Measurements from ENCODE around the gene SLC6A4.

Gene SLC6A4

DNA sequence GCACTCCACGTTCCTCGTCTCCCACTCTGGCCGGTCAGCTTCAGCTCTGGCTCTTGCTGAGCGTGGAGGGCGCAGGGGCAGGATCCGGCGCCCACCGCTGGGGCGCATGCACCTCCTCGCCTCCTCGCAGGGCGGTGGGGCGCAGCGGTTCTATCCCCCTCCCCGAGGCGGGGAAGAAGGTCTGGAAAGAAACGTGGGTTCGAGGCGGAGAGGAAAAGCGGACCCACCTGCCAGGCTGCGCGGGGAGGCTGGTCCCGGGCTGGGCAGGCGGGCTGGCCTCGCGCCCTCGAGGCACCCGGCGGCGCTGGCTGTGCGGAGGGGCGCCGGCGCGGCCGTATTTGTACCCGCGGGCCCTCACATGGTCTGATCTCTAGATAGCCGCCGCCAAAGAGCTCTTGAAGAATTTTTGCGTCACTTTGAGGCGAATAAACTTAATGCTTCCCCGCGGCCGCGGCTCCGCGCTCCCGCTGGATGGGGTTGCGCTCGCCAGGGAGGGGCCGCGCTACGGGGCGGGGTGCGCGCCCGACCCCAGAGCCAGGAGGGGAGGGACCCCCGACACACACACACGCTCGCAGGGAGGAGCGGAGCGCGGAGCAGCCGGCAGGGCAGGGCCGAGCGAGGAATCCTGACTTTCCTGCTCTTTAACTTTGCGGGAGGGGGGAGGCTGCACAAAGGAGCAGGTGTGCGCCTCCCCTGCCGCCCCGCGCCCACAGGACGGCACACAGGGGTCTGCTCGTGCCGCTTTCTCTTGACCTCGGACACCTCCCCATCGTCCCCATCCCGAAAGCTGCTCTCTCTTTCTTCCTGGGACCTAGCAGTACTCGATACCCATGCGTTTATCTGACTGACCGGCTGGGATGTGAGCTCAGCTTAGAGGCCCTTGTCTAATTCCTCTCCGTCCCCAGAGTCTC, at the start of gene SLC6A4:
TSS of gene SLC6A4 (minus strand) at position 312 of the 911 bp plus-strand sequence. CDS start 13,739 bp downstream, outside the sequence.
- no peak for DNase-seq

DNA sequence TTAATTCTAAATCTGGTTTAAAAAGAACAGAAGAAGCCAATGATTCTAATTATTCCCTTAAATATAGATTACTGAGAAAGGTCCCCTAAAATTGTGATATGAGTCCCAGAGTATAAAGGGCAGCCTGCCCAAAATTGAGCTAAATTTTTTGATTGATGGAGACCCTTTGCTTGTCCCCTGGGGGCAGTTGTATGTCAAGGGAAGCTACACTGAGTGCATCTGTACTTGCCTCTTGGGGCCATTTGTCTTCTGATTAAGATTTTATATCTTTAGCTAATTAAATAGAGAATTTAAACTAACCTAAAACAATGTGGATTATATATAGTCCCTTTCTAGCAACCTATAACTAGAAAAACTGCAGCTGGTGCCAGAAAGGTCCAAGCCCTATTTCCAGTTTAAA, 43.7 kb upstream of the SLC6A4 start:
- no peak for DNase-seq

DNA sequence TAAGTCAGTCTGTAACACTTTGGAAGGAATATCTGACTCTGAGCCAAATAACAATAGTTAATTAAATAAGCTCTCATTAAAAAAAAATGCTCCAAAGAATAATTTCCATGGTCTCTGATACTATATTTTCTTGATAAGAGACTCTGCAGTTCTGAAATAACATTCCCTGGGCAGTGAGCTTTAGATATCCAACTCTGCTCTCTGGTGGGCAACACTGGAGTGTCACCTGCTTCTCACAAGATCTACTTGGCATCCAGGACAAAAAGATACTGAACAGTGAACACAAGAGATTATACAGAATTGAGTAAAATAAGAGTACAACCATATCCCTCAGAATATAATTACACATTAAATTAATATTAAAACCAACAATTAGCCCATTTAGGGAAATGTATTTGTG, 42.5 kb upstream of the SLC6A4 start:
- DNase-seq: peak; percentile 29

DNA sequence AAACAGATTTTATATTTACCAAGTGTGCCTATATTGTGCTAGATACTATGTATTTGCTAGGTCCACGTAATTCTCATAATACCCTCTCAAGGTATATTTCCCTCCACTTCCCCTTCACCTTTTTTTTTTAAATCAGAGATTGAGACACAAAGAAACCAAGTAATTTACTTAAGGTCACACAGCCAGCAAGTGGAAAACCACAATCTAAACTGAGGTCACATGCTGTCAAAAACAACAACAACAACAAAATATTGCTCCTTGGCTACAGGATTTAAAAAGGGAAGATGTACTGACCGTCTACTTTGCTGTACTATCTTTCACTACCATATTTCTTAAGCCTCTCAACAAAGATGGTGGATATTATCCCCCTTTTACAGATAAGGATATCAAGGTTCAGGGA, 40.4 kb upstream of the SLC6A4 start:
- no peak for DNase-seq

DNA sequence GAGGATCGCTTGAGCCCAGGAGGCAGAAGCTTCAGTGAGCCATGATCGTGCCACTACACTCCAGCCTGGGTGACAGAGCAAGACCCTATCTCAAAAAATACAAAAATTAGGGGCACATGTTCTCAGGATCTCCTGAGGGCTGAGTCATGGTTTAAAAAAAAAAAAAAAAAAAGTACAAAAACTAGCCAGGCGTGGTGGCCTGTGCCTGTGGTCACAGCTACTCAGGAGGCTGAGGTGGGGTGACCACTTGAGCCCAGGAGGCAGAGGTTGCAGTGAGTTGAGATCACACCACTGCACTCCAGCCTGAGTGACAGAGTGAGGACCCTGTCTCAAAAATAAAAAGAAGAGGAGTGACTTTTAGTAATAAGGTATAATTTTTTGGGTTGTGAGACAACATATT, 39.4 kb upstream of the SLC6A4 start:
- no peak for DNase-seq

DNA sequence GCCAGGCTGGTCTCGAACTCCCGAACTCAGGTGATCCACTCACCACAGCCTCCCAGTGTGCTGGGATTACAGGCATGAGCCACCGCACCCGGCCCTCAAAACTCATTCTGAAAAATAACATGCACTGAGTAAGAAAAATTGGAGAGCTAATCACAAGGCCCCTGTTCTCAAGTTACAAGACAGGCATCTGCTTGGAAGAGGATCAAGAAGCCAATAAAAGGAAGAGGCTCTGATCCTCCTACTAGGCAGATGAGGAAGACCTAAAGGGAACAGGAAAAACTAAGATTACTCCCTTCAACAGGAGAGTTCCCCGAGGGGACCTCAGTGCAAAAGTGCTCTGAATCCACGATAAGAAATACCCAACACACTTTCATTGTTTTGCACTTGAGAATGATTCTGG, 37.9 kb upstream of the SLC6A4 start:
- no peak for DNase-seq

DNA sequence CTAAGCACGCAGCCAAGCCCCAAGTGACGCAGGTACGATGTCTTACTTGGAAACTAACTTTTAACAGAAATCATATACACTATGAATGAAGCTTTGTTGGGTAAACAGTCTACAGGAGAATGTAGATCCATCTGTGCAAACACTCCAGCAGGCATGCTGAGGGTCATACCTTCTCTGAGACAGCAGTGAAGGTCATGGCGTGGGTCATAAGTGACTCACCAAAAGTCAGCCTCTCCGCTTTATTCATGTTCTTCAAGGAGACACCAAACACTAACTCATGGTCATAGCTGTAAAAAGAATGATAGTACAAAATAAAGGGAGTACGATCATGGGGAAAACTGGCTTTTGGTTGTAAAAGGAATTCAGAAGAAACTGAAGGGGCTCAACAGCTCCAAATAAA, 35.6 kb upstream of the SLC6A4 start:
- DNase-seq: no peak

DNA sequence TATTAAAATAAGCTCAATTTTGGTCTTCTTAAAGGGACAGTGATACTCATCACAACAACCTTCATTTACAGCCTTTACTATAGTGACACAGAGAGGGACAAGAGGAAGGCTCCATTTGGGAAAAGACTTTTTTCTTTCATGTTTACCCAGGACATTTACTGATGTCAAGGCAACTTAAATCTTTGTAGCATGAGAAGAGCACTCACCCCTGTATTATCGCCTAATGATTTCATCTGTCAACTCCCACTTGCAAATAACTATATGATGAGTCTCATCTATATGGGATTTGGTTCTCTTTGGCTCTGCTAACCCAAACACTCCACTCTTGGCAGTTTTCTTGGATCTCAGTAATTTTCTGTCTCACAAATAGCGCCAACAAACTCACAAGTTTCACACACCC, 32.1 kb upstream of the SLC6A4 start:
- no peak for DNase-seq

DNA sequence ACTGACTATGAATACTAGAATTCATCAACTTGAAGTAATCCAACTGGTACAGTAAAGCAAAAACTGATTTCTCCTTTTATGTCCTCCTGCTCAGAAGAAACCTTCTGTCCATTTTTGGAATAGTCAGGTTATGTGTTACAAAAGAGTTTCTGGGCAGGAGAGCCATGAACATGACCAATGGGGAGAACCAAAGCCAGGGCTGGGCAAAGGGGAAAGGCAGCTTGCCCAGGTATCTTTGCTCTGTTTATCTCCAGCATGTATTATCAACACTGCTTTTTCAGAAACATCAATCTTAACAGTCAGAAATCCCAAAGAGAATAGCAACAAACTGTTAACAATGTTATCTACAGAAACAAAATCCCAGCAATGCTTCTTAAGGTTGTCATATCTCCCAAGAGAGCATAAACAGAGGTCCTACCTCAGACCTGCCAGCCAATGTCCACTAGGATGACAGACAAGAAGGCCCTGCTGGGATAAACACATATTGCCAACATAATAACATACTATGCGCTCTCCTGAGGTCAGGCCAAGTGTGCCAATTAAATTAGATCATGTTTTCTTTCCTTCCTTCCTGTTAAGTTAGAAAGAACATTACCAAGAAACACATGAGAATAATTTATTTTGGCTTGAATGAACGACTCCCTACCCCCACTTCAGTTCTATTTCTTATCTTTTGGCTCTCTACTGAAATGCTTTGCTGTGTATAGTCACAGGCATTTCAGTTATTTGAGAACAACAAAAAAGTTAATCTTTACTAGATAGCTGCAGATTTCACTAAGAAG, 28.2 kb upstream of the SLC6A4 start:
- DNase-seq: peak; percentile 25

DNA sequence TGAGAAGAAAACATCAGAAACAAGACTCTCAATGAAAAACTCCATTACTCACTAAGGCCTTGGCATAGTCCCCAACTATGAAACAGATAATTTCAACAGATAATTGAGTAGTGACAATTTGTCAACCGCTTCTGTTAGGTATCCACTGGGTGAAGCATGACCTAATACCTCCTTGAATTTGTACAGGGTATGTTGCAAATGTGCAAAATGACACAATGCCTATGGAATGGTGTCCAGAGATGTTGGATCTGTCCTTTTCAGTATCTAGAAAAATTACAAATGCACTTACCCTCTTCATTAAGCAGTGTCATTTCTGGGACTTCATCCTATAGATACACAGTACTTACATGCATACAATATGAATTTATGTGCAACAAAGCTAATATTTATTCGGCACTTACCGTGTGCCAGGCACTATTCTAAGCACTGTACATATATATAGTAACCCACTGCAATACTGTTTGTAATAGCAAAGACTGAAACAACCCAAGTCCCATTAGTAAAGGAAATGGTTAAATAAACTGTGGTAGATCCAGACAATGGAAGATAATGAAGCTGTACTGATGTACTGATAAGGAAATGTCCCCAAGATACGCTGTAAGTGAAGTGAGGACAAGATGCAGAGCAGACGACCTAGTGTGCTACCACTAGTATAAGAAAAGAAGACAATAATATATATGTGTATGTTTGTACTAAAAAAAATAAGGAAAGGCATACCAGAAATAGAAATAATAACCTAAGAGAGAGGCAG, 21.4 kb upstream of the SLC6A4 start:
- DNase-seq: no peak

DNA sequence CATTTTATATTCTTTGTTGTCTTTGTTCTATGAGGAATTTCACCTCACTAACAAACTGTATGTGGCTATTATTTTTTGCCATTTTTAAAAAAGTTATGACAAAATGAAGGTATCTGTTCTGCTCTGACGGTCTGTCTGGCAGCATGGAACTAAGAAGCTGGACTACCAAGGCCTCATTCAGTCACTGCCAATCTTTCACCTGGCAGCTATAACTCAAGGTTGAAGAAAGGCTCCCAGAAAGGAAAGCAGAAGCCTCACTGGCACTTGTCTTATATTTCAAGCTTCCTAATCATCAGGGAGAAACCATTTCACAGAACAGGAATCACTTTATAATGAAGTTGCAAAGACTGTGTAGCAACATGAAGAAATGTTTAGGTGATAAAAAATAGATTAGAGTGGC, 18.7 kb upstream of the SLC6A4 start:
- DNase-seq: no peak

DNA sequence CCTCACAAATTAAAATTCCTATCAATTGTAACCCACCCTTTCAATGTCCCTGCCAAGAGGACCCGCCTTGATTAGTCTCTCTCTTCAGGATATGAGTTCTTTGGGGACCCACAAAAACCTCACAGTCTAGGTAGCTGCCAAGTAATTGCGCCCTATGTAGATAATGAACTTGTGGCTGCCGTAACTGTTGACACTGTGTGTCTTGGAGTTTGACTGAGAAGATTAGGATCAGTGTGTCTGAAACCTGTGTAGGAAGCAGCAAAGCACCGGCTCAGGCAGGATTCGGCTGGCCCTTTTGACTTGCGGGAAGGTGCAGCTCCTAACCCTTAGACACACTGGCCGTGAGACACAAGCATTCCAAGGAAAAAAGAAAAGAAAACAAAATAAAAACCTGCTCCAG, 17.8 kb upstream of the SLC6A4 start:
- no peak for DNase-seq

DNA sequence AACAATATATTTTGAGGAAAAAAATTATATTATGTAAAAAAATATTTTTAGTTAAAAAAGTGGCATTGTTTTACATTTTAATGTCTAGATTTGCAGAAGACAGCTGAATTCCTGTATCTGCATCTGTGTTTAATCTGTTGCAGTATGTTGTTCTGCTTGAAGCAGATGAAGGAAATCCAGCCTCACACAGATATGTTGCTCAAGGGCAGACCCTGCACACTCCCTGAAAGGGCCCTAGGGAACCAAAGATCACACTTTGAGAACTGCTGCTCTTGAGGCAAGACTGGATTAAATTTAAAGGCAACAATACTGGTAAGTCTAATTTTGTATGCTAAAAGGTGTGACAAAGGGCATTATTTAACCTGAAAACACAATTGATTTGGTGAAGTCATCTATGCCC, 16.4 kb upstream of the SLC6A4 start:
- DNase-seq: no peak

DNA sequence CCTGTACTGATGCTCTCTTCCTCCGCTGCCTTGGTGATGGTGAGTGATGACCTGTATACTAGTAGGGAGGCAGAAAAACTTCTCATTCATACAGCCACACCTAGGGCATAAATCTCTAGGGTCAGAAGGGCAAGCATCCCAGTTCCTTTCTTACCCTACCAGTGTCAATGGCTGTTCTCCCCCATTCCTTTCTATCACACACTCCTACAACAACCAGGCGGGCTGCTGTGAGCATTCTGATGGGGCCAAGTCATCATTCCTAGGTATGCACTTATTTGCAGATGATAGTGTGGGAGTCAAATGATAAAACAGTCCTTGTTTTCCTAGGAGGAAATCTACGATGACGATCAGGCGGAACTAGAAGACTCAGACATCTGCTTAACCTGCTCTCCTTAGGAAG, 14.0 kb upstream of the SLC6A4 start:
- no peak for DNase-seq

DNA sequence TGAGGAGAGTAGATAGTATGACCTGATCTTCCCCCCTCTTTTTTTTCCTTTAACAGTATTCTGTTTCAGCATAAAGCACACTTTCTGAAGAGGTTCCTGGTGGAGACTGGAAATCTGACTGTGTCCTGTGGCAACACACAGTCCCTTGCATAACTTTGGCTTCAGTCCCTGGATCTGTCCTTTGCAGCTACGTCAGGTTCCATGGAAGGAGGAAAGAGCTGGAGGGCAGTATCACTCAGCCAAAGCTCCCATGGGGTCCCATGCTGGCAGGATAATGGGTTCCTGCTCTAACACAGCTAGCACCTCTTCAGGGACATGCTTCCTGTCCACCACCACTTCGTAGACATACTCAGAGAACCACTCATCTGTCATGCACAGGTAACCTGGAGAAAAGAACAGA, 13.3 kb upstream of the SLC6A4 start:
- no peak for DNase-seq

DNA sequence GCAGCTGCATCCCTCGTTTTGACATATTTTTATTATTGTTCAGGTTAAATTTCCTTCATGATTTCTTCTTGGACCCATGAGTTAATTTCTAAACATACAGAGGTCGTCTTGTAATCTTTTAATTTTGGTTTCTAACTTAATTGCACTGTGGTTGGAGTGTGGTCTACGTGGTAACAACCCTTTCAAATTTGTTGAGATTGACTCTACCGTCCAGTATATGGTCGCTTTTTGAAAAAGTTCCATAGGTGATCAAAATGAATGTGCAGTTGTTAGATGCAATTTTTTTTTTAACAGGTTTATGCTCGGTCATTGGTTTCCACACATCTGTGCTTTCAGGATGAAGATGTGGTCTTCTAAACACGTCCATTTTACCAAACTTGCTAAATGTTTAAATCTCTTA, 11.0 kb upstream of the SLC6A4 start:
- DNase-seq: no peak

DNA sequence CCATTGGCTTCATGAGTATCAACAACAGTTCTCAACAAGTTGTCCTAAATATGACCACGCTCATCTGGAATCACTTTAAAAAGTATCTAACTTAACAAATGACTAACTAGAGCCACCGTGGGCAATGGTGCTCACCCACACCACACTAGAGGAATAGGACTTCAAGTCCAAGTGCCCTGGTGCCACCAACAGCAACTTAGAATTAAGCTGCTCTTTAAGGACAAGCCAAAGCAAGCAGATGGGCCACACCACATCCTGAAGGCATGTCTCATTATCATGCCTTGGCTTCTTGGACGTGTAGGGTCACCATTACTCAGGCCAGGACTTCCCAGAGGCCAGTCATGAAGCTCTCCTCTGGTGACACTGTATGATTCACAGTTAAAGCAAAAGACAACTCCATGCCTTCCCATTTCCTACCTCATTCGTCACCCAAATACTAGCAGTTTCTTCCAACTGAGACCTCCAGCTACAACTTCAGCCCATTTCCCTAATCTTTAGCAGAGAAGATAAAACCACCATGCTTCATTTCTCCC, 9.4 kb upstream of the SLC6A4 start:
- DNase-seq: no peak

DNA sequence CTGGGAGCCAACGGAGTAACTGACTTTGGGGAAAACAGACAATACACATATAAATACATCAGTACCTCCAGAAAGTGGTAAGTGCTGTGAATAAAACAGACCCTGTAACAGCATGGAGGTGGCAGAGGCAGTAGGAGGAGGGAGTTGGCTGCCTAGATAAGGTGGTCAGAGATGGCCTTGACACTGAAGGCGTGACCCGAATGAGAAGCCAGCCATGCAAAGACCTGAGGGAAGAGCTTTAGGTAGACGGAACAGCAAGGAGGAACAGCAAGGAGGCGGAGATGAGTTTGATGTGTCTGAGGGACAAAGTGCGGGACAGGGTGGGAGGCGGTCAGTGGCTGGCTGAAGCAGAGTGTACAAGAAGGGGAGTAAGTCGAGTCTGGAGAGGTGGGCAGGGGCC, 8.1 kb upstream of the SLC6A4 start:
- DNase-seq: no peak

DNA sequence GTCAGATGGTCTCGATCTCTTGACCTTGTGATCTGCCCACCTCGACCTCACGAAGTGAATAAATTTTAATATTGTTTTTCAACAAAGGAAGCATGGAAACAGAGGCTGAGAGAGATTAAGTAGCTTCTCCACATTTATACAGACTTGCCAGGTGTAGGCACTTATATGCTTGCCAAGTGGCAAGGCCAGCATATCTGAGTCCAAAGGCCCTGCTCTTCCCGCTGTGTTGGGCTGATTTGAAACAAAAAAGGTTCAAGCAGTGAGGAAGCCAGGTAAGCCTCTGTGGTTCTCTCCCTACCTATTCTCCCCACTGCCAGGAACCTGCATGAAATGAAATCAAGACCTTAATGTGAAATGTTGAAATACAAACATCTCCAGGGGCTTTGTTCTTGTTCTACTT, 7.5 kb upstream of the SLC6A4 start:
- DNase-seq: no peak

DNA sequence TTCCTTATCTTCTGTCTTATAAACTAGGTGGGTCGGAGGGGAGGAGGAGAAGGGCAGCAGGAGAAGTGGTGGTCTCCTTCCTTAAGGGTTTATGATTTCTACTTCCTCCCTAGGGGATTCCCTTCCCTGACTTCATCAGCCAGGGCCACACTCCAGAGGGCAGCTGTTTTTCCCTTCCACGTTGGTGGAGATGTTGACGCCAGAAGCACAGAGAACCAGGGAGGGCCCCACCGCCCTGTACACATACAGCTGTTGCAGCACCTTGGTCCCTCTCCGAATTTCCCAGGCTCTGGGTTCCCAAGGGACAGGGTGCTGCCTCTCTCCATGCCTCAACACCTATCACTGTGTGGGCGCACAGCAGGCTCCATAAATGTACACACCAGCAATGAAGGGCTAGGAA, 5.6 kb upstream of the SLC6A4 start:
- no peak for DNase-seq

DNA sequence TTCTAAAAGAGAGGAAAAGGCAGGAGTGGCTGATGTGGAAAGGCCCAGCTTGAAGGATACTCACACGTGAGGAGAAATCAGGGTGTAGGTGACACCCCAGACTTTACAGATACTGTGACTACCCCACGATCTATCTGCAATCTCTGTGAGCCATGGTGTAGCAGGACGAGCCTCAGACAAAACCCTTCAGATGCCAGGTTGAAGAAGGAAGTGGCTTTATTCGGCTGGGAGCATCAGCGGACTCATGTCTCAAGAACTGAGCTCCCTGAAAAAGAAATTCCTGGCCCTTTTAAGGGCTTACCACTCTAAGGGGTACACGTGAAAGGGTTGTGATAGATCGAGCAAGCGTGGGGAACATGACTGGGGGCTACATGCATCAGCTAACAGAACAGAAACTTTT, 4.7 kb upstream of the SLC6A4 start:
- DNase-seq: no peak

DNA sequence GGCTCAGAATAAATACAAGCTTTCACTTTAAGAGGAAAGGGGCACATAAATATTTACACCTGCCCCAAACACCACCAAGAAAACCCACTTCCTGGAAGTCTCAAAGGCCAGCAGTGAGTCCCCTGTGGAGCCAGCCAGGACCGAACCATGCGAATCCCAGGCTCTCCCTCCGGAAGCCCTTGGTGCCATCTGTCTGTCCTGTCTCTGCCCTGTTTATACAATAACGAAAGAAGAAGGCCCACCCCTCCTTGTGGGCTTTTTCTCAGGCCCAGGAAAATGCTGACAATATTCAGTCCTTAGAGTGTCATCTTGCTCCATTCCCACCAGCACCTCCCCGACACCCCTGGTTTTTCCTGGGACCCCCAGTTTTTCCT, 3.6 kb upstream of the SLC6A4 start:
- DNase-seq: no peak

DNA sequence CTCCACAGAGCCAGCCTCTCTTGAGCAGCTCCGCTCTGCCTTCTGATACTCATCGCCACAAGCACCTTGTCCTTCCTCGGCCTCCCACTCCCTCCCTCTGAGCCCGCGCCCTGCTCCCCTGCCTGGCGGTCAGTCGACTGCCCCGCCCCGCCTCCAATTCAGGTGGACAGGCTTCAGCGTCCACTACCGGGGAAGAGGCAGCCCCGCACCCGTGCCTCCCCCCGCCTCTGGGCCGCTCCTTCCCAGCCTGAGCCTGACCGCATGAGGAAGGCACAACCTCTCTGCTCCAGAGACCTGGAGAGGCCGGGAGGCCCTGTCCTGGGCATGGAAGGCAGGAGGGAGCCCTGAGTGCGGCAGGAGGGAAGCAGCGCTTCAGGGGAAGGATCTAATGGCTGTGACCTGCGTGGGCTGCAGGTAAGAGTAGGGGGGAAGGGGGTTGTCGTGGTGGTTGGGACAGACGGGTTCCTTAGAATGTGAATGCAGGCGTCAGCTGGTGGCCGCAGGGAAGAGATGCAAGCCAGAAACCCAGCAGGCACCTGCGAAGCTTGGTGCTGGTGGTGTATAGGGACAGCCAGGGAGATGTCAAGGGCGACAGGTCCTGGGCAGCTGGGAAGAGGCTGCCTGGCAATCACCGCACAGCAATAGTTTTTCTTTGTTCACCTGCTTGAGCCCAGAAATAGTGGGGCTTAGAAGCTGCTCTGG, 3.0 kb upstream of the SLC6A4 start:
- DNase-seq: no peak
